Measurements from ENCODE around the gene CFAP46.

CFAP46 gene

GRCh38 chr10:132879408-132880127, 62.8 kb downstream of the CFAP46 start:
- DNase-seq = no peak

- no peak for DNase-seq
Observed at GRCh38 chr10:132878730-132879407, 63.5 kb downstream of the CFAP46 start.

DNA sequence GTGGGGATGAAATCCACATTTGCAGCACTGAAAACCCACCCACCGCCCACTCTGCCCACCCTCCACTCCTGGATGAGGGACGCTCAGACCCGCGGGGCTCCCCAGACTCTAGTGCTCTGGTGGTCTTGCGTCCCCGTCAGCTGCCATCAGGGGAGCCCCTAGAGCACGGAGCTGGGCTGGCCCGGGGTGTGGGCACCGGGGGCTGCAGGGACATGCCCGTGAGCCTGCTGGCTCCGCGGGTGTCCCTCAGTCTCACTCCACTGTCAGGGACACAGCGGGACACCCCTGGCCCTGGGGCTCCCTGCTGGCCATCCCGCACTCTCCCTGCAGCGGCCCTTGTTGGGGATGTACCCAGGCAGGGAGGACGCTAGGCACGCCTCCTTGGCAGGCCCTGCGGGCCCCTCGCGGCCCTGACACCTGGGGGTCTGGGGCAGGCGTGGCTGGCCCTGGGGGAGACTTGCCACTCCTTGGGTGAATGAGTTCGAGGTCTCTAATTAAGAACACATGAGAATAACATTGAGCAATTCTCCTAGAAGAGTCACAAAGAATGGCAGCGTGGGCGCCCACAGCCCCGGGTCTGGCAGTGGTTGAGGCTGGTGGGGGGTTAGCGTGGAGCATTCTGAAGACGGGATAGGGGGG, 64.2 kb downstream of the CFAP46 start:
- no peak for DNase-seq

GRCh38 chr10:132877473-132877872, 64.9 kb downstream of the CFAP46 start:
- DNase-seq = no peak

DNA sequence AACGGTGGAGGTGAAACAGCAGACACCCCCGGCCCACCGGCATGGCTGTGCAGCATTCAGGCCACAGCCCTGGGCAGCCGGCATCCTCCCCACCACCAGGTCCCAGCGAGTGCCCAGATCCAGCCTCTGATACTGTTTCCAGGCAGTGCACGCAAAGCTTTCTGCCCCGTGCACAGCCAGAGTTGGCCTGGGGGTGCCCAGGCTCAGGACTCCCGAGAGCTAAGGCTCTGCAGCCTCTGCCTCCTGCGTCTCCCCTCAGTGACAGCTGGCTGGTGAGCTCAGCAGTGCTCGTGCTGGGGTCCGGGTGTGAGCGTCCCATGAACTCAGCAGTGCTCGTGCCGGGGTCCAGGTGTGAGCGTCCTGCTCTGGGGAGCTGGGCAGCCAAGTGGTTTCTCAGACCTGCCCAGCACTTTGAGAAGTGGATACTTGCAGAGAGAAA, 65.4 kb downstream of the CFAP46 start:
- DNase-seq = no peak

GRCh38 chr10:132876131-132876860, 66.1 kb downstream of the CFAP46 start:
- no peak for DNase-seq

DNA sequence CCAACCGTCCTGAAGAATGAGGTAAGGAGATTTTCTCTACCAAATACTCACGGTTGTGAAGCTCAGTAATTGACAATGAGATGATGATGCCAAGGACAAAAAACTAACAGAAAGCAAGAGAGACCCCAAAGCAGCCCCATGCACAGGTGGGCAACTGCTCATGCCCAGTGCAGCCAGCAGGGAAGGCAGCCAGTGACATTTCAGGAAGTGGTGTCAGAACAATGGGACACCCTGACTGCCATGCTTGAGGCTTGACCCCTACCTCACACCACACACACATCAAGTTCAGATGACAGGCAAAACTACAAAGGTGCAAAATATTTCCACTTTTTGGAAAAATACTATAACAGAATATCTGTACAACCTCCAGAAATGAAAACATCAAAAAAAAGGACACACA, 66.9 kb downstream of the CFAP46 start:
- no peak for DNase-seq

DNA sequence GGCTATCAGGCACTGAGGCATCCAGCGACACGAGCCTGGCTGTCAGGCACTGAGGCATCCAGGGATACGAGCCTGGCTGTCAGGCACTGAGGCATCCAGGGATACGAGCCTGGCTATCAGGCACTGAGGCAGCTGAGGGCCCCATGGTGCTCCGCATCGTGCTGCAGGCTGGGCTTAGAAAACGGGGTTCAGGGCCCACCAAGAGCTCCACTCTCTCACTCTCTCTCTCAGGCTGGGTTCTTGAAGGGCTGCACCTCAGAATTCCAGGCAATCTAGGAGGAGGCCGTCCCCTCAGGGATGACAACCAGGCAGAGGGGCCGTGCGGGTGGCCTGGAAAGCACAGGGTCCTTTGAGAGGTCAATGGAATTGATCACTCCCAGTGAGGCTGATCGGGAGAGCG, 69.0 kb downstream of the CFAP46 start:
- no peak for DNase-seq

GRCh38 chr10:132872658-132873057, 69.7 kb downstream of the CFAP46 start:
- DNase-seq = no peak

GRCh38 chr10:132870426-132870825, 71.9 kb downstream of the CFAP46 start:
- DNase-seq = no peak

- DNase-seq = no peak
Observed at GRCh38 chr10:132869621-132870020, 72.7 kb downstream of the CFAP46 start.

DNA sequence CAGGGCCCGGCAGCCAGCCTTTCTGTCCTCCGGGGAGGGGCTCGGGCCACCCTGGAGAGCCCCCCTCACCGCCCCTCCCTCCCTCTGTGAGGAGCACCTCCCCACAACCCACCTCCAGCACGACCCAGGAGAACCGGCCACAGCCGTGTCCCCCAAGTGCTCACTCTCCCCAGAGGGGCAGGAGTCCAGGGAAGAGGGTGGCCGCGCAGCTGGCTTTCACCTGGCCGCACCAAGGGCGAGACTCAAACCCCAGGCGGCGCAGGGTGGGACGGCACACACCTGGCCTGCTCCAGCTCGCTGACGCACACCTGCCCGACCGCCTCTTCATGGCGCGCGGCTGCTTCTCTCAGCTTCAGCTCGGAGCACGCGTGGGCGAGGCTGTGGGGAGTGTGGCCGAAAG, 73.4 kb downstream of the CFAP46 start:
- no peak for DNase-seq

- no peak for DNase-seq
Observed at GRCh38 chr10:132867801-132868644, 74.3 kb downstream of the CFAP46 start.

- no peak for DNase-seq
Observed at GRCh38 chr10:132866601-132867381, 75.6 kb downstream of the CFAP46 start.

DNA sequence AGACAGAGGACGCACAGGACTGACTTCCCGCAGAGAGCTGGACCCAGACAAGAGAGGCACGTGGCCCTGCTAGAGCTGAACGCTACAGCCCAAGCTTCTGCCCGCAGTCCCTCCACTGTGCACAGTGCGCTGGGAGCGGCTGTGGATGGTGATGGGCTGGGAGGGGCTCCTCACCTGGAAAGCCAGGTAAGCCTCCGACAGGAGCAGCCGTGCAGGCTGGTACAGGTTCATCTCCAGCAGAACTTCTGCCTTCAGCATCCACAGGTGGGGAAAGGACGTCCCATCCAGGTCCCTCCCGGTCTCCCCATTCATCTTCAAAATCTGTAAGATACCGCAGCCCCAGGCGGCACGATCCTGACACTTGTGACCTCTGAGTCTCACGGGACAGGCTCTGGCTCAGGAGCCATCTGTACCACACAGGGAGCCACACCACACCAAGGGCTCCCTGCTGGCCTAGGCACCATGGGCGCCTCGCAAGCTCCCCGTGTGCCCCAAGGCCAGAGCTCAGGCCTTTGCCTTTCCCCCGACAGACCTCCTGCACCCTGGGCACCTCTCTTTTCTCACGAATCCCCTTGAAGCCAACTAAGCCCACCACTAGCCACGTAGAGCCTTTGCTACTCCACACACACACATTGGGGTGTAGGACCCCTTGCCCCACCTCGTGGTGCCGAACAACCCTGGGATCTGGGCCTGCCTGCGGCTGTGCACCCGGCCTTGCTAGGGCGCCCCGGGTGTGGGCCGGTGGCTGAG, 76.3 kb downstream of the CFAP46 start:
- no peak for DNase-seq

- DNase-seq = no peak
Observed at GRCh38 chr10:132865171-132865631, 77.2 kb downstream of the CFAP46 start.

DNA sequence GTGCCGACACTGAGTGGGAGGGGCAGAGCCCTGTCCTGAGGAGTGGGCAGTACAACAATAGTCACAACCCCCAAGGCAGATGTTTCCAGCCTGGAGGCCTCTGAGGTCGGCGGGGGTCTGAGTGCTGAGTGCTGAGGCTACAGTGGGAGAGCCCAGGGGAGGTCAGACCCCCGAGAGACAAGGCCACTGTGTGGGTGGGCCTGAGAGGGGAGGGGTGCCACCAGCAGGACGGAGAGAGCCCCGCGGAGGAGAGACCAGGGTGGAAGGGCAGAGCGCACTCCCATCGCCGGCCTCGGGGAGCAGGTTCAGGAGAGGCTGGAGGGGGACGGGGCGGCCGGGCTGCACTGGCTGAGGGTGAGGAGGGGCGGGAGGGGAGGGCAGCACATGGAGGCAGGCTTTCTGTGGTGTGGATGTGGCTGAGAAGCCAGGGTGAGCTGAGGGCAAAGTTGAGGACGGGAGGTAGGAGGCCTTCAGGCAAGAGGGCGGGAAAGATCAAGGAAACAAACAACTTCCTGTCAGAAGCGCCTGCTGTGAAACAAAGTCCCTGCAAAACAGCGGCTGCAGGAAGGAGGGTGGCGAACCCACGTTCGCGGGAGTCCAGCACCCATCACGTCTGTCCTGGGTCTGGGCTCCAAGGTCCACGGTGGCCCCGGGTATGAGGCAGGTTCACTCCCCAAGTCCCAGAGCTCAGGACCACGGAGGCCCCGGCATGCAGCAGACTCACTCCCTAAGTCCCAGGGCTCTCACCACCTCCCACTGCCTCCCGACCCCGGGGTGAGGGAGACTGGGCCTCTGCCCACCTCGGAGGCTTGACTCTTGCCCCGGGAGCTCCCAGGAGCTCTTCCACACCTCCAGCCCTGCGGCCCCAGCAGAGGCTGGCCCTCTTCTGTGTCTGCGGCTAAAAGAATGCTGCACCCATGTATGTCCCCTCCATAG, 79.6 kb downstream of the CFAP46 start:
- no peak for DNase-seq

DNA sequence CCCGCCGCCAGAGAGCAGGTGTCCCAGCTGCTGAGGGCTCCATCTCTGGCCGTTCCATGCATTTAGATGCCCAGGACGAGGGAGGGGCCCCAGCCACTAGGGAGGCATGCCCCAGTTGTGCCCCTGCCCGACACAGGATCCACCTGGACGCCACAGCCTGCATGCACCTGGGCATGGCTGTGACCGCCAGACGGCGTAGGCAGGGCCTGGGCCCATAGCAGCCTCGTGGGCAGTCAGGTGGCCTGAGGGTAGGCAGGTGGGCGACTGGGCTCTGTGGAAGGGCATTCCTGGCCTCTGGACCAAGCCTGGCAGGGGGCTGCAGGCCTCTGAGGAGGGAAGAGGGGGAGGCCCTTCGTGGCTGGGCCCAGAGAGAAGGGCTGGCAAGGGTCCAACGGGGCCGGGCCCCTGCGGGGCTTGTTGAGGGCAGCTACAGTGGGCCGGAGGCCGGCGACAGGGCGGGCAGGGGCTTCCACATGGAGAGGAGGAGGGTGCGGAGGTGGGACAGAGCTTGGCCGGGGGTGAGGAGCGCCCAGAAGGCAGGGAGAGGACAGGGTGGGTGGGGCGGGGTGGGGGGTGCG, 80.4 kb downstream of the CFAP46 start:
- DNase-seq = no peak

DNA sequence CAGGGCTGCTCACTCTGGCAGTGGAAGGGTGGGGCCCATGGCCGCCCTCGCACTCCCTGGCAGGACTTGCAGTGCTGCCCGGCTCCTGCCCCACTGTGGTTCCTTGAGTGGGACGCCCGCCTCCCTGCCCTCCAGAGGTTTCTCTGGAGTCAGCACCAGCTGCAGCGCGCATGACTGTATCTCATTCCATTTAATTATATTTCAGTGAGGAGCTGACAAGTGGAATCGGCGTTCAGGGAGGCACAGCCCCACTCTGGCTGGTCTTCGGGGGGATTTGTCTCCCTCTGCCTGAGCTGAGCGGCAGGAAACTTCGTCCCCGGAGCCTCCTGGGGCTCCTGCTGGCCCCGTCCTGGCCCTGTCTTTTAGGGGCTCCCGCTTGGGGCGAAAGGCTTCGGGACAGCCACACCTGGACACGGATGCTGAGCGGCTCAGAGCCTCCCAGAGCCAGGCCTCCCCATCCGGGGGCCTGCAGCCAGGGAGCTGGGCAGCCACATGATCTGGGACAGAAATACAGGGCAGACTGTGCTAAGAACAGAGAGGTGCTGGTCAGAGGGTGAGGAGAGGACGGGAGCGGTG, 81.2 kb downstream of the CFAP46 start:
- no peak for DNase-seq
